Activated T-helper 17 cell treated with anti-CD3 and anti-CD28 coated beads, Interleukin-2, amount 50 U/mL, for 72 hours (primary cell): Measurements from ENCODE around the gene SDR42E2. TPM values are rescaled to one million over a fixed set of nuclear protein-coding genes. Genes with fewer than 3 reads are reported as not detected.
"Not testable (repeated sequence)": the region's sequence is repeated elsewhere in the genome, so short reads cannot be mapped to it uniquely, and the experiment has no call there.

Experiments
- ATAC-seq: fragments of 150-1000 bp; cut with Tn5 transposase; replicated peaks from 2 replicates; pipeline ENCODE4 v1.10.0; 2021; ENCODE audit warnings: mild to moderate bottlenecking, moderate library complexity
- H3K27ac Mint-ChIP-seq: one replicate; pipeline ENCODE4 v1.8.0; 2022; ENCODE audit warnings: mixed read lengths
- H3K27me3 Mint-ChIP-seq: one replicate; pipeline ENCODE4 v1.8.0; 2022; ENCODE audit warnings: mixed read lengths
- H3K36me3 Mint-ChIP-seq: one replicate; pipeline ENCODE4 v1.8.0; 2022; ENCODE audit warnings: low read depth, mild to moderate bottlenecking, mixed read lengths
- H3K4me1 Mint-ChIP-seq: one replicate; pipeline ENCODE4 v1.8.0; 2022; ENCODE audit warnings: mixed read lengths
- H3K4me3 Mint-ChIP-seq: one replicate; pipeline ENCODE4 v1.8.0; 2022; ENCODE audit warnings: mild to moderate bottlenecking, mixed read lengths
- H3K9me3 Mint-ChIP-seq: one replicate; pipeline ENCODE4 v1.8.0; 2022; ENCODE audit warnings: mixed read lengths
- total RNA-seq, 2 donors: library from RNA; stranded (reverse); gene quantifications; one replicate each; pipeline ENCODE4 v1.2.3, GENCODE V29; 2022

The SDR42E2 gene
- total RNA-seq, 2 donors from 2014 or later = not detected

DNA sequence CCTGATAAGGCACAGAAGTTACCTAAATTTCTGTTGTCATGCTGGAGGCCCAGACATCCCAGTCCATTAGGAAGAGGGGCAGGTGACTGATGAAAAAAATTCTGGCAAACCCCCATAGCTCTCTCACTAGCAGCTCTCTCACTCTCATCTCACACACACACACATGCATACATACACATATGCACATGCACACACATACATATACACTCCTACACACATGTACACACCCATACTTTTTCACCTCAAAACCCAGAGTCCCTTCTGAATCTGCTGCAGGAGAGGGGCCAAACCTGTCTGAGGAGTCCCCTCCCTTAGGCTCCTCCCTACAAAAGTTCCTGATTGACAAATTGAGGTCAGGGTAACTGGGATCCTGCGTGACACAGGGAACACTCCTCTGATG lies 22.6 kb upstream of the SDR42E2 start:
- H3K27ac Mint-ChIP-seq = no peak overlapping the region

GRCh38 chr16:22141767-22142166 lies 20.5 kb upstream of the SDR42E2 start:
- Mint-ChIP-seq H3K4me3 (no peak overlapping the region), H3K27me3 (peaks cover 4% of the 10 kb centered on the region), H3K27ac (no peak overlapping the region), H3K9me3 (no peaks in the 10 kb centered on the region), H3K36me3 (no peaks in the 10 kb centered on the region), H3K4me1 (no peaks in the 10 kb centered on the region)
- ATAC-seq = no peak

More for the DNA sequence above, 22.6 kb upstream of the SDR42E2 start:
- H3K27me3 Mint-ChIP-seq = peaks cover 4% of the 10 kb centered on the region
- H3K9me3 Mint-ChIP-seq = no peaks in the 10 kb centered on the region
- H3K4me1 Mint-ChIP-seq = no peaks in the 10 kb centered on the region
- no peak overlapping the region for H3K4me3 Mint-ChIP-seq
- ATAC-seq = no peak
- no peaks in the 10 kb centered on the region for H3K36me3 Mint-ChIP-seq

DNA sequence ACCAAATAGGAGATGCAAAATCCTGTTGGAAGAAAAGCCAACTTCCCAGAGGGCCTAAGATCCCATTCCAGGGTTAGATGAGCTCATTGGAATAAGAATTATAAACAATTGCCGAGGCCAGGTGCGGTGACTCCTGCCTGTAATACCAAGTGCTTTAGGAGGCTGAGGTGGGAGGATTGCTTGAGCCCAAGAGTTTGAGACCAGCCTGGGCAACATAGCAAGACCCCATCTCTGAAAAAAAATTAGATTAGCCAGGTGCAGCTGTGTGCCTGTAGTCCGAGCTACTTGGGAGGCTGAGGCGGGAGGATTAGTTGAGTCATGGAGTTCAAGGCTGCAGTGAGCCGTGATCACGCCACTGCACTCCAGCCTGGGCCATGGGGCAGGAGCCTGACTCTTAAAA lies 17.8 kb upstream of the SDR42E2 start:
- Mint-ChIP-seq H3K4me3 (no peak overlapping the region), H3K27ac (no peak overlapping the region), H3K27me3 (no peaks in the 10 kb centered on the region), H3K36me3 (no peaks in the 10 kb centered on the region), H3K4me1 (no peaks in the 10 kb centered on the region), H3K9me3 (no peaks in the 10 kb centered on the region)
- no peak for ATAC-seq

DNA sequence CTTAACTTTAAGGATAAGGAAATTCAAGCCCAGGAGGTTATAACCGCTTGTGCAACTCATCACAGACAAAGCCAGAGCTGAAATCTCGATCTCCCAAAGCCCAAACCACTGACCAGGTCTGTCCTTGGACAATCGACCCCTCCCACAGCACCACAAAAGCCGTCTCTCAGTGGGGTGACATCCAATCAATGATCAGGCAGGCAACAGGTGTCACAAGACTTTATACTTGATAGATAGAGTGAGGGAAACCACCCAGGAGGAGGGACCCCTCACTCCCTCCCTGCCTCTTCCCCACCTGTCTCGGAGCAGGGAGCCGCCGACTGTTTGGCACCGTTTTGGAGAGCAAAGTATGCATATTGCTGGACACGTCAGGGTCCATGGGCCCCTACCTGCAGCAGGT lies 14.5 kb upstream of the SDR42E2 start:
- no peaks in the 10 kb centered on the region for H3K4me1 Mint-ChIP-seq
- ATAC-seq = no peak
- H3K4me3 Mint-ChIP-seq = no peak overlapping the region
- no peak overlapping the region for H3K27ac Mint-ChIP-seq
- H3K9me3 Mint-ChIP-seq = no peaks in the 10 kb centered on the region
- no peaks in the 10 kb centered on the region for H3K27me3 Mint-ChIP-seq
- no peaks in the 10 kb centered on the region for H3K36me3 Mint-ChIP-seq

DNA sequence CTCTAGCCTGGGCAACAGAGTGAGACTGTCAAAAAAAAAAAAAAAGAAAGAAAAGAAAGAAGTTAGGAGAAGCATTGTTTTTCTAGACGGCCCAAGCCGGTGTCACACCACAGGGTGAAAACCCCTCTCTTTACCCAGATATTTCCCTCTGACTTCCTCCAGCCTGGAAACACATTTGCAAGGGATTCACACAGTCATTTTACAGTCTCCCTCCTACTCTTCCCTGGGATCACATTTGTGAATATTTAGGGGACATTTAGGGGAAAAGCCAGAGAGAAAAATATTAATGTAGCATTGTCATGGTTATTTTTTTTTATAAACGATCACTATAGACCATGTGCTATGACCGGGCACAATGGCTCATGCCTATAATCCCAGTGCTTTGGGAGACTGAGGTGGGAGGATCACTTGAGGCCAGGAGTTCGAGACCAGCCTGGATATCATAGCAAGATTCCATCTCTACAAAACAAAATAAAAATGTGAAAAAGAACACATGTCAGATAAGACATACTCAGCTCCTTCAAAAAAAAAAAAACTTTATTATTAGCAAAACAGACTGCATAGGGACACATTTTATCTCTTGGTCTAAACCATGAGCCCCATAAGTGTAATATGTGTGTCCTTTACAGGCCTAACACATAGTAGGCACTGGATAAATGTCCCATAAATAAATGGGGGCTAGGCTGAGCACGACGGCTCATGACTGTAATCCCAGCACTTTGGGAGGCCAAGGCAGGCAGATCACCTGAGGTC lies 10.9 kb upstream of the SDR42E2 start:
- no peak for ATAC-seq
- H3K36me3 Mint-ChIP-seq = no peaks in the 10 kb centered on the region

GRCh38 chr16:22152316-22152715 lies 10.0 kb upstream of the SDR42E2 start:
- H3K4me3 Mint-ChIP-seq = no peak overlapping the region
- H3K27ac Mint-ChIP-seq = no peak overlapping the region
- H3K36me3 Mint-ChIP-seq = no peaks in the 10 kb centered on the region
- no peaks in the 10 kb centered on the region for H3K4me1 Mint-ChIP-seq
- H3K9me3 Mint-ChIP-seq = no peaks in the 10 kb centered on the region
- no peak for ATAC-seq
- H3K27me3 Mint-ChIP-seq = no peaks in the 10 kb centered on the region

More for the DNA sequence above, 10.9 kb upstream of the SDR42E2 start:
- H3K4me3 Mint-ChIP-seq = no peak overlapping the region
- H3K27me3 Mint-ChIP-seq = no peaks in the 10 kb centered on the region
- no peaks in the 10 kb centered on the region for H3K9me3 Mint-ChIP-seq
- H3K4me1 Mint-ChIP-seq = no peaks in the 10 kb centered on the region
- H3K27ac Mint-ChIP-seq = no peak overlapping the region

GRCh38 chr16:22153078-22153477 lies 9.2 kb upstream of the SDR42E2 start:
- H3K36me3 Mint-ChIP-seq, H3K27me3 Mint-ChIP-seq, ATAC-seq, H3K4me3 Mint-ChIP-seq, H3K27ac Mint-ChIP-seq, H3K9me3 Mint-ChIP-seq, H3K4me1 Mint-ChIP-seq: not testable (repeated sequence)

DNA sequence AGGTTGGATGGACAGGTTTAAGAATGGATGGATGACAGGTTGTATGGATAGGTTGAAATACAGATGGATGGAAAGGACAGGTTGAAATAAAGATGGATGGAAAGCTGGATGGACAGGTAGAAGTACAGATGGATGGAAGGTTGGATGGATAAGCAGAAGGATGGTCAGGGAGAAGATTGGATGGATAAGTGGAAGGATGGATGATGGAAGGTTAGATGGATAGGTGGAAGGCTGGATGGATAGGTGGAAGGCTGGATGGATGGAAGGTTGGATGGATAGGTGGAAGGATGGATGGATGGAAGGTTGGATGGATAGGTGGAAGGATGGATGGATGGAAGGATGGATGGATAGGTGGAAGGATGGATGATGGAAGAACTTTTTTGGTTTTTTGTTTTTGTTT lies 905 bp upstream of the SDR42E2 start:
- H3K9me3 Mint-ChIP-seq = no peaks in the 10 kb centered on the region
- no peaks in the 10 kb centered on the region for H3K4me1 Mint-ChIP-seq
- H3K4me3 Mint-ChIP-seq = peak overlapping the region; percentile 36
- H3K36me3 Mint-ChIP-seq = no peaks in the 10 kb centered on the region
- ATAC-seq = no peak
- H3K27me3 Mint-ChIP-seq = peaks cover 9% of the 10 kb centered on the region
- no peak overlapping the region for H3K27ac Mint-ChIP-seq

GRCh38 chr16:22162656-22163009 lies 327 bp downstream of the SDR42E2 start:
- peaks cover 9% of the 10 kb centered on the region for H3K27me3 Mint-ChIP-seq
- H3K27ac Mint-ChIP-seq = no peak overlapping the region
- no peaks in the 10 kb centered on the region for H3K36me3 Mint-ChIP-seq
- no peaks in the 10 kb centered on the region for H3K4me1 Mint-ChIP-seq
- no peaks in the 10 kb centered on the region for H3K9me3 Mint-ChIP-seq
- ATAC-seq = no peak
- peak overlapping the region; percentile 36 for H3K4me3 Mint-ChIP-seq

GRCh38 chr16:22163806-22164205 lies 1.5 kb downstream of the SDR42E2 start:
- peaks cover 8% of the 10 kb centered on the region for H3K27me3 Mint-ChIP-seq
- no peak overlapping the region for H3K27ac Mint-ChIP-seq
- no peak for ATAC-seq
- H3K9me3 Mint-ChIP-seq = no peaks in the 10 kb centered on the region
- H3K4me1 Mint-ChIP-seq = no peaks in the 10 kb centered on the region
- no peak overlapping the region for H3K4me3 Mint-ChIP-seq
- no peaks in the 10 kb centered on the region for H3K36me3 Mint-ChIP-seq

GRCh38 chr16:22164482-22164881 lies 2.2 kb downstream of the SDR42E2 start:
- H3K27me3 Mint-ChIP-seq = peaks cover 6% of the 10 kb centered on the region
- no peaks in the 10 kb centered on the region for H3K9me3 Mint-ChIP-seq
- H3K27ac Mint-ChIP-seq = no peak overlapping the region
- H3K4me1 Mint-ChIP-seq = no peaks in the 10 kb centered on the region
- H3K36me3 Mint-ChIP-seq = no peaks in the 10 kb centered on the region
- no peak overlapping the region for H3K4me3 Mint-ChIP-seq
- ATAC-seq = no peak

DNA sequence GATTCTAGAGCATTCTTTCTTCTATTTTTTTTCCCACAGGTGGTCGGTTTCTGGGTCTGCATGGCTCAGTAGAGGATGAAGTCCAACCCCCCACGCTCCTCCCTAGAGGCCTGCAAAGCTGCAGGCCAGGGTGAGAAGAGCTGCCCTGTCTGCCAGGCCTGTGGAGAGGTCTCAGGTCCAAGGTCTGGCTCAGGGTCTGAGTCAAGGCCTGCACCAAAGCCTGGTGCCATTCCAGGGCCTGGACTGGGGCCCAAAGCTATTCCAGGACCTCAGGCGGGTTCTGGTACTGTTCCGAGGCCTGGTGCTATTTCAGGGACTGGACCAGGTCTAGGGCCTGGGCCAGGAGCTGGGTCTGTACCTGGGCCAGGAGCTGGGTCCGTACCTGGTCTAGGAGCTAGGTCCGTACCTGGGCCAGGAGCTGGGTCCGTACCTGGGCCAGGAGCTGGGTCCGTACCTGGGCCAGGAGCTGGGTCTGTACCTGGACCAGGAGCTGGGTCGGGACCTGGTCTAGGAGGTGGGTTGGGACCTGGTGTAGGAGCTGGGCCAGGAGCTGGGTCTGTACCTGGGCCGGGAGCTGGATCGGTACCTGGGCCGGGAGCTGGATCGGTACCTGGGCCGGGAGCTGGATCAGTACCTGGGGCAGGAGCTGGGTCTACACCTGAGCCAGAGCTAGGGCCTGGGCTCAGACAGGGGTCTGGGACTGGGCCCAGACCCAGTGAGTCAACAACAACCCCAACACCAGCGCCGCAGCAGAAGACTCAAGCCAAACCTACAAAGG lies 3.4 kb downstream of the SDR42E2 start:
- Mint-ChIP-seq H3K36me3 (no peaks in the 10 kb centered on the region), H3K4me3 (no peak overlapping the region), H3K9me3 (no peaks in the 10 kb centered on the region), H3K27ac (no peak overlapping the region), H3K27me3 (peaks cover 6% of the 10 kb centered on the region), H3K4me1 (no peaks in the 10 kb centered on the region)
- no peak for ATAC-seq

DNA sequence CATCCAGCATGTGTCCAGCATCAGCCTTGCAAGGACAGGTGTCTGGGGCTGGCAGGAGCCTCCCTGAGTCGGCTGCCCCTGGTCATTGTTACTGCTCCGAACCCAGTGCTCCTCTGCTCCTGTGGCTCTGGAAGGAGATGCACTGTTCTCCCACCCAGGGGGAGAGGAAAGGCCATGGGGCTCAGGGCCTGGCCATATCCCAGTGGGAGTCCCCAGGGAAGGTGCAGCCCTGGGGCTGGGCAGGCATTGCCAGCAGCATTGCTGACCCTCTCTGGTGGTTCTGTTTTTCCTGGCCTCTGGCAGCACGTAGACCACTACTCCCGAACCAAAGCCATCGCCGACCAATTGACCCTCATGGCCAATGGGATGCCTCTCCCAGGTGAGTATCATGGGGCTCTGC lies 9.6 kb downstream of the SDR42E2 start:
- ATAC-seq = no peak

GRCh38 chr16:22172642-22173041 lies 10.3 kb downstream of the SDR42E2 start:
- not testable (repeated sequence) for H3K27ac Mint-ChIP-seq, H3K27me3 Mint-ChIP-seq, H3K4me1 Mint-ChIP-seq, H3K4me3 Mint-ChIP-seq, H3K9me3 Mint-ChIP-seq, H3K36me3 Mint-ChIP-seq, ATAC-seq

More for the DNA sequence above, 9.6 kb downstream of the SDR42E2 start:
- no peaks in the 10 kb centered on the region for H3K36me3 Mint-ChIP-seq
- no peaks in the 10 kb centered on the region for H3K27me3 Mint-ChIP-seq
- no peak overlapping the region for H3K4me3 Mint-ChIP-seq
- no peaks in the 10 kb centered on the region for H3K4me1 Mint-ChIP-seq
- H3K9me3 Mint-ChIP-seq = no peaks in the 10 kb centered on the region
- no peak overlapping the region for H3K27ac Mint-ChIP-seq

- Mint-ChIP-seq H3K4me1 (no peaks in the 10 kb centered on the region), H3K27me3 (no peaks in the 10 kb centered on the region), H3K27ac (no peak overlapping the region), H3K36me3 (no peaks in the 10 kb centered on the region), H3K9me3 (no peaks in the 10 kb centered on the region), H3K4me3 (no peak overlapping the region)
- ATAC-seq = no peak
These were observed 12.3 kb downstream of the SDR42E2 start for GRCh38 chr16:22174642-22175041.
